CD4-positive, alpha-beta T cell treated with Interleukin-15 for 1 hour (primary cell): ENCODE data around the gene POLR2F.
"Not testable (repeated sequence)": the region's sequence is repeated elsewhere in the genome, so short reads cannot be mapped to it uniquely, and the experiment has no call there.

Source experiments
- DNase-seq: peaks from one replicate; pipeline ENCODE4 v3.0.0-alpha.2; 2020

The POLR2F gene

DNA sequence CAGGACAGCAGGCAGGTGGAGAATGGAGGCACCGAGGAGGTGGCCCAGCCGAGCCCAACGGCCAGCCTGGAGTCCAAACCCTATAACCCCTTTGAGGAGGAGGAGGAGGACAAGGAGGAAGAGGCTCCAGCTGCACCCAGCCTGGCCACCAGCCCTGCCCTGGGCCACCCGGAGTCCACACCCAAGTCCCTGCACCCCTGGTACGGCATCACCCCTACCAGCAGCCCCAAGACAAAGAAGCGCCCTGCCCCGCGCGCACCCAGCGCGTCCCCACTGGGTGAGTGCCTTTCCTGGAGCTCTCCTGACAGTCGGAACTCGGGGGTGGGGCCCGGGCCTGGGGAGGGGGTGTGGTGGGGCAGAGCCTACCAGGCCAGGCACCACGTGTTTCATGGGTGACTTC, 27.7 kb upstream of the POLR2F start:
- no peak for DNase-seq

DNA sequence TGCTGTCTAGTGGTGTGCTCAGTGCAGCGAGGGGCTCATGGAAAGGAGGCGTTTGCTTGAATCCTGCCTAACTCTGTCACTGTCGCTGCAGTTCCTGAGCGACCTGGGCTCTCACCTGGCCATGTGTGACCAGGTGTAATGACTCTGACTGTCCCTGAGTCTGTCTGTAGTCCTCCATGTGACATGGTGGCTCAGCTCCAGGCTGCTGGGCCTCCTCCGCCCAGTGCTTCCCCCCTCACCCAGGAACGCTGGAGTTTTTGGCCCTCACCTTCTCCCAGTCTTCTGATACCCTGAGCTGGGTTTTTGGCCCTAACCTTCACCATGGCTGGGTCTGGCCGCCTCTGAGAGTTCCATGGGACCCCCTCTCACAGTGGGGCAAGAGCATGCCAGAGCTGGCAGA, 27.1 kb upstream of the POLR2F start:
- no peak for DNase-seq

DNA sequence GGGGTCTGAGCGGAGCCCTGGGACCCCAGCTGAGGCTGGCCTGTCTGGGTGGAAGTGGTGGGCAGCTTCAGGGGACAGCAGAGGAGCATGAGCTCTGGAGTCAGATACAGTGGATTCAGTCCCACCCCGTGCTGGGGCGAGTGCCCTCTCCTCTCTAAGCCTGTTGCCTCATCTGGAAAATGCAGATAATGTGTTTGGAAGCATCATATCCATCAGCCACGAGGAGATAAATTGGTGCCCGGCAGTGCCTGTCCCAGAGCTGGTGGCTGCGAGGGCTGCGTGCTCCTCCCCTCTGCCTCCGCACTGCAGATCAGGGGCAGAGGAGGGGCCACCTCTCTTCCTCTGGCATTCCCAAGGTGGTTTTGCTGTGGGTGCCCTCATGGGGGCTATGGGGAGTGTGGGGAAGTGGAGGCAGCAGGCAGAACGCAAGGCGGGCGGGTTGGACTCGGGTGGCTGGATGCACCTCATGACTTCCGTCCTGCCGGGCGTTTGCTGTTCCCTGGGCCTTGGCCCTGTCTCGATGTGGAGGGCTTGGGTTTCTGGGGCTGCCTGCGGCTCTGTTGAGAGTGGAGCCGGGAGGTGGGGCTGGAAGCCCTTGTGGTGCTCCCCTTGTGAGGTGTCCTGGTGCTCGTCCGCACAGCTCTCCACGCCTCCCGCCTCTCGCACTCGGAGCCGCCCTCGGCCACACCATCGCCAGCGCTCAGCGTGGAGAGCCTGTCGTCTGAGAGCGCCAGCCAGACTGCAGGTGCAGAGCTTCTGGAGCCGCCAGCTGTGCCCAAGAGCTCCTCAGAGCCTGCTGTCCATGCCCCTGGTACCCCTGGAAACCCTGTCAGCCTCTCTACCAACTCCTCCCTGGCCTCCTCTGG, 26.5 kb upstream of the POLR2F start:
- DNase-seq = no peak

DNA sequence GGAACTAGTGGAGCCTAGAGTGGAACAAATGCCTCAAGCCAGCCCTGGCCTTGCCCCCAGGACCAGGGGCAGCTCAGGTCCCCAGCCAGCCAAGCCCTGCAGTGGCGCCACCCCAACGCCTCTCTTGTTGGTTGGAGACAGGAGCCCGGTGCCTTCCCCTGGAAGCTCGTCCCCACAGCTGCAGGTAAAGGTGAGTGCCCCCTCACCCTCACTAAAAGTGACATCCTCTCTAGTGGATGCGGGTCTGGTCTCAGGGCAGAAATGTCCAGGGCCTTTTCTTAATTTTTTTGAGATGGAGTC, 25.9 kb upstream of the POLR2F start:
- DNase-seq = no peak

DNA sequence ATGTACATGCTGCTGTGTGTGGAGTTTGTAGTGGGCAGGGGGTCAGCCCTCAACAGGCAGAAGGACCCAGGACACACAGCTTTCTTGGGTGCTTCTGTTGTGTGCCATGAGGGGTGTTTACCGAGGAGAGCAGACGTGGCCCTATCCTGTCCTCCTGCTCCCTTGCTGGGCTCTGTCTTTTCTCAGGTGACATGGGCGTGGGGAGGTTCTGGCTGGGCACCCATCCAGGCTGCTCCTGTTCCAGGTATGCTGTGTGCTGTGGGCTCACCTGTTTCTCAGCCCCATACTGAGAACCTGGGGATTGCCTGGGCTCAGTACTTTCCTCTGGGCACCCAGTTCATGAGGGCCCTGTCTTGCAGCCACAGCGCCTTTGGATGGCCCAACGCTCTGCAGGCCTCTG, 24.1 kb upstream of the POLR2F start:
- no peak for DNase-seq

DNA sequence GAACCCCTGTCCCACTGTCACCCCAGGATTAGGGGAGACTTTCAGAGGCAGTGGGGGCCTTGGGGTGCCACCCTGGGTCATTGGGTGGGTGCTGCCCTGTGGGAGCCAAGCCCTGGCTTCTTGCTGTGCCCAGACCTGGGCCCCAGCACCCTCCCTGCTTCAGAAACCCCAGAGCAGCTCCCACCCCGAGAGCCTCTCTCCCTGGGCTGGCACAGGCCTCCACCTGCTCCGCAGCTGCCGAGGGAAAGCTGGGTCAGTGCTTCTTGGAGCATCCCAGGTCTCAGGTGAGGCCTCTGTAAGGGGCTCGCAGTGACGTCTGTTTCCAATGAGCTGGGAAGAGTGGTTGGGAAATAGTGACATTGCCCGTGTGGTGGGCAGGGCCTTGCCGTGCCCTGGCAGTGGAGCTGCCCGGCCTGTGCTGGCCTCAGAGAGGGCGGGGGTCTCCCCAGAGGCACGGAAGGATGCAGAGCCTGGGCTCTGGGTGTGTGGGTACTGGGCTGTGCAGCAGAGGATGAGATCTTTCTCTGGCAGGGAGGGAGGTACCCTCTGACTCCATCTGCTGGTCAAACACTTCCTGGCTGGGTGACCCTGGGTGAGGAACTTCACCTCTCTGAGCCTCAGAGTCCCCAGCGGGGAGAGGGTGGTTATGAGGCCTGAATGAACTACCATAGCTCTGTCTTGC, 23.1 kb upstream of the POLR2F start:
- no peak for DNase-seq

DNA sequence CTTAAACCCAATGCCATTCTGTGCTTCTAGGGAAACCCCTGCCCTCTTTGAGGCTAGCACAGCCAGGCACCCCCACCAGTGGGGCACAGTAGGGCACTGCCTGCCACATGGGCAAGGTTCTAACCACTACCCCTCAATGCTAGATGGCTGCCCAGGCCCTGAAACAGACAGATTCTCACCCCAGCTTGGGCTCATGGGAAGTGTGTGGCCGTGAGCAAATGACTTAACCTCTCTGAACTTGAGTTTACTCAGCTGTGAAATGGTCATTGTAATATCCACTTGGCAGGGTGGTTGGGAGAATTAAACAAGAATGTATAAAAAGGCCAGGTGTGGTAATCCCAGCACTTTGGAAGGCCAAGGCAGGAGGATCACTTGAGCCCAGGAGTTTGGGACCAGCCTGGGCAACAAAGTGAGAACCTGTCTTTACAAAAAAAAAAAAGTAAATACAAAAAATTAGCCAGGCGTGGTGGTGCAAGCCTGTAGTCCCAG, 22.5 kb upstream of the POLR2F start:
- DNase-seq = no peak

DNA sequence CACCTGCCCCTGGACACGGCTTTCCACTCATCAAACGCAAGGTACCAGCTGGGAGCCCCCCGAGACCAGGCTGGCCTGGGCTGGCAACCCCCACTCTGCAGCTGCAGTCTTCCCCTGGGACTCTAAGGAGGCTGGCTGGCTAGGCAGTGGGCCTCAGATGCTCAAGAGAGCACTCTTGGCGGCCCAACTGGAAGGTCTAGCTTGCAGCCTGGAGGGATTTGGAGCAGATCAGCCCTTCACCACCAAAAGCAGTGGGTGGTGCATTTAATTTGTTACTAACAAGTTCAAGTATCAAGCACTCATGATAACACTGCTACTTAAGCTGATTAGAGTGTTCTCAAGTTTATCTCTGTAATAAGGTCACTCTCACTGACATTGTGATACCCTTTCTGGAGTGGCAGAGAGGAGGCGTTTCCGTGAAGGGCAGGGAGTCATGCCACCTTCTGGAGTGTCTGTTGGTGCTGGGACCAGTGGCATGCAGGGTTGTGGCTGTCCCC, 21.6 kb upstream of the POLR2F start:
- no peak for DNase-seq

DNA sequence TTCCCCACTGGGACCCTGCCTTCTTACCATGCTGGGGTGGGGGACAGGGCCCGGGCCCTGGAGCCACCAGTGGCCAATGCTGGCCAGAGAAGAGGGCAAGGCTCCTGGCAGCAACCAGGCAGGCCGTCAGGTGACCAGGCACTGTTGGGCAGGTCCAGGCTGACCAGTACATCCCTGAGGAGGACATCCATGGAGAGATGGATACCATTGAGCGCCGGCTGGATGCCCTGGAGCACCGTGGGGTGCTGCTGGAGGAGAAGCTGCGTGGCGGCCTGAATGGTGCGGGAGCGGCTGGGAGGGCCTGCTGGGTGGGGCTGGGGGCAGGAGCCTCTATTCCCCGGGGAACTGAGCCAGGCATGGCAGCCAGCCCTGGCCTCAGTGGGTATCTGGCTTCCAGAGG, 21.1 kb upstream of the POLR2F start:
- DNase-seq = no peak

DNA sequence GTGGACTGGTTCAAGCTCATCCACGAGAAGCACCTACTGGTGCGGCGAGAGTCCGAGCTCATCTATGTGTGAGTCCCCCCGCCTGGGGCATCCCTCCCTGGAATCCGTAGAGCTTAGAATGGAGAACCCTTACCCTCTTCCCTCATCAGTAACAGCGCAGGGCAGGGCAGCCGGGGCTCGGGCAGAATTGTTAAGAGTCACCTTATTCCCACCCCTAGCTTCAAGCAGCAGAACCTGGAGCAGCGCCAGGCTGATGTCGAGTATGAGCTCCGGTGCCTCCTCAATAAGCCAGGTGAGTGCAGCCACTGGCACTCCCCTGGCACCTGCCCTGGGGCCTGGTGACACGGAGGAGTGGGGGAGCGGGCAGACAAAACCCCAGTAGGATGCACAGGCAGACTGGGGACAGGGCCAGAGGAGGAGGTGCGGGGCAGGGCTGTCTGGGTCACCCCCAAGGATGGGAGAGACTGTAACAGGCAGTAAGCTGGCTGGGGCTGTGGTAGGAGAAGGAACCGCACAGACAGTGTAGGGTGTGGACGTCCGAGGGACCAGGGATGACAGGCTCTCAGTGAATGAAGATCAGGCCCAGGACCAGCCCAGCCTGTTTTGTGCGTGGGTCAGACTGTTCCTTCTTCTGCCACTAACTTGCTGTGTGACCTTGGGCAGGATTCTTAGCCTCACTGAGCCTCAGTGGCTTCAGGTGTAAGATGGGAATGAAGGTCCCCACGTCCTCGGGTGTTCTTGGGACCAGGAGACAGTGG, 20.5 kb upstream of the POLR2F start:
- DNase-seq = no peak

DNA sequence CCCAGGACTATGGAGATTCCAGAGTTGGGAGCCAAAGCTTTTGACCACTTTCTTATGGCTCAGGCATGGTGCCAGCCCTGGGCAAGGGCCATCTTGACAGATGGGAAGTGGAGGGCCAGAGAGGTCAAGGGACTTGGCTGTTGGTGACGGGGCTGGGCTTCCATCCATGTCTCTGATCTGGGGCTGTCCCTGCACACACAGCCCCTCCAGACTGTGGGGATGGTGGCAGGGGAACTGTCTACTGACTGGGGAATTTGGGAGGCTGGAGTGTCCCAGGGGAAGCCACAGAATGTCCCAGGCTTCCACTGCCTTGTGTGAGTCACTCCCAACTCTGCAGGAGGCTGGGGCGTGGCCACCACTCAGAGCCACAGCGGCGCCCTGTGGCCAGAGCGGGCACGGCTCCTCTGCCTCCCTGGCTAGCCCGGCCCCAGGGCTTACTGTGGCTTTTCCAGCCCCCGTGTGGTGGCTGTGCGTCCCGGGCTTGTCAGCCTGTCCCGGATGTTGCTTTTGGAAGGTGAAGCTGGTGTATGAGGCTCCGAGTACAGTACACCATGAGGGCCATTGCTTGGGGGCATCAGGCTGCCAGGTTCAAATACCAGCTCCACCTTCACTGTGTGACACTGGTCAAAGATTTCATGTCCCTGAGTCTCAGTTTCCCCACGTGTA, 19.7 kb upstream of the POLR2F start:
- DNase-seq = peak; percentile 79

DNA sequence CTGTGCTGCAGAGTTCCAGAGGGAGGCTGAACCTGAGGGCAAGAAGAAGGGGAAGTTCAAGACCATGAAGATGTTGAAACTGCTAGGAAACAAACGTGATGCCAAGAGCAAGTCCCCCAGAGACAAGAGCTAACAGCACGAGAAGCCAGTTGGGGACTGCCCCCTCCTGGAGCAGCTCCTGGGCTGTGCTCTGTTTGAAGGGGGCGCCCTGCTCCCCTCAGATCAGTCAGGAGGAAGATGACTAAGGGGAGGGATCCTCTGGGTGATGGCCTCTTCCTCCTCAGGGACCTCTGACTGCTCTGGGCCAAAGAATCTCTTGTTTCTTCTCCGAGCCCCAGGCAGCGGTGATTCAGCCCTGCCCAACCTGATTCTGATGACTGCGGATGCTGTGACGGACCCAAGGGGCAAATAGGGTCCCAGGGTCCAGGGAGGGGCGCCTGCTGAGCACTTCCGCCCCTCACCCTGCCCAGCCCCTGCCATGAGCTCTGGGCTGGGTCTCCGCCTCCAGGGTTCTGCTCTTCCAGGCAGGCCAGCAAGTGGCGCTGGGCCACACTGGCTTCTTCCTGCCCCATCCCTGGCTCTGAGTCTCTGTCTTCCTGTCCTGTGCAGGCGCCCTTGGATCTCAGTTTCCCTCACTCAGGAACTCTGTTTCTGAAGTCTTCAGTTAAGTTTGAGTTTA, 12.7 kb upstream of the POLR2F start:
- DNase-seq = no peak

DNA sequence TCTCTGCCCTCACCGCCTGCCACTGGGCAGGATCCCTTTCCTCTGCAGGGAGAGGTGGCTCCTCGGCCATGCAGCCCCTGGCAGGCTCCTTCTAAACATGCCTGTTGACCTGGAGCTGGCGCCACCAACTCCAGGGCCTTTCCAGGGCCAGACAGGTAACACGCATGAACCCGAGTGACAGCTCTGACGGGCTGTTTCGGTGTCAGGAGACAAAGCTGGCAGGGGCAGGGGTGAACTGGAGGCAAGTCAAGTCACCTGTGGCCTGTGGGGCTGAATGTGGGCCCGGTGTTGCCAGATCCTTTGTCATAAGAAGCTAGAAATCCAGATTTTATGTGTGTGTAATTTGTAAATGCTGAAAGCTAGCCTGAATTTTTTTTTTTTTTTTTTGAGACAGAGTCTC, 11.4 kb upstream of the POLR2F start:
- no peak for DNase-seq

DNA sequence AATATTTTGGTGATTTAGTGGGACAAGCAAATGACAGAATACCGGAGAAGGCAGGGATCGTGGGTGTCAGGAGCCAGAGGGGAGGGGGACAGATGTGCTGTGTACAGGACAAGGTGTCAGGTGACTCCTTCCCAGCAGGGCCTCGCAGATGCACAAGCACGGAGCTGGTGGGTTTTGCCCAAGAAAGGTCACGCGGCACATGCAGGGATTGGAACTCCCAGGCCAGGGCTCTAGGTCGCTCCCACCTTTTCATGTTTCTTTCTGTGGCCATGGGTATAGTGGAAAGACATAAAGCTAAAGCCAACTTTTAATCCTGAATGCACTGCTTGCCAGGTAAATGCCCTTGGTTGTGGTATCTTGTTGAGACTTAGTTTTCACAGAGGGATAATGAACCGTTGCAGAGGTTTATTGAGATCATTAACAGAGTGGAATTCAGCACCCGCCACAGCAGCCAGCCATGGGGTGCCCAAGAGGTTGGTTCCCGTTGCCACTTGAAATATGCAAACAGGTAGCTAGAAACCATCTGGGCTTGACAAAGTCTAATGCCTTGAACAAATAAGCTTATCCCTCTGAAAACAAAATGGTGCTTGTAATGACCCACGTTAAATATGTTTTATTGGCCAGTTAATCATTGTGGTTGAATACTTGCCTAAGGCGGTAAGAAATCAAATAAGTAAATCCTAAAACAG, 10.2 kb upstream of the POLR2F start:
- no peak for DNase-seq

DNA sequence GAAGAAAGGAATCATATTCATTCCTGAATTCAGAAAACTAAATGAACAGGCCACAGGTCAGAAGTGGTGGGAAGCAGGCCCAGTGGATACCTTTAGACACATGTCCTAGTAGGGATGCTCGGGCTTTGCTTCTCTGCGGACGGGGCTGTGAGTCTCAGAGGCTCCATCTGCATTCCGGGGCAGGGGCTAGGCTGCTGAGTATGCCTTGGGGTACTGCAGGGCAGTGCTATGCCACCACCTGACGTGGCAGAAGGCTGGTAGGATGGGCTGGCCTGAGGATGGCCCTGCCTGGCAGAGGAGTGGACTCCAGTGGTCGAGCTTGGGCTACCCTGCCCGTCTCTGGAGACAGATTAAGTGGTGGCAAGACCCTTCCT, 9.7 kb upstream of the POLR2F start:
- DNase-seq = no peak

DNA sequence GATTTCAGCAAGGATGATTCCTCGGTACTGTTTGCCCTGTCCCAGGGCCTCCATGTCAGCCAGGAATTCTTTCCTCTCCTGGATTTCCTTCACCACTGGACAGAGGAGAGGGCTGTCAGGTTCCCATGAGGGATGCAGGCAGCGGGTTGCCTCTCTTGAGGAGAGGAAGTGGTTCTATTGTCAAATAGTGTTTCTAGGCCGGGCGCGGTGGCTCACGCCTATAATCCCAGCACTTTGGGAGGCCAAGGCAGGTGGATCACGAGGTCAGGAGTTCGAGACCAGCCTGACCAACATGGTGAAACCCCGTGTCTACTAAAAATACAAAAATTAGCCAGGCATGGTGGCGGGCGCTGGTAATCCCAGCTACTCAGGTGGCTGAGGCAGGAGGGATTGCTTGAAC, 9.1 kb upstream of the POLR2F start:
- not testable (repeated sequence) for DNase-seq

DNA sequence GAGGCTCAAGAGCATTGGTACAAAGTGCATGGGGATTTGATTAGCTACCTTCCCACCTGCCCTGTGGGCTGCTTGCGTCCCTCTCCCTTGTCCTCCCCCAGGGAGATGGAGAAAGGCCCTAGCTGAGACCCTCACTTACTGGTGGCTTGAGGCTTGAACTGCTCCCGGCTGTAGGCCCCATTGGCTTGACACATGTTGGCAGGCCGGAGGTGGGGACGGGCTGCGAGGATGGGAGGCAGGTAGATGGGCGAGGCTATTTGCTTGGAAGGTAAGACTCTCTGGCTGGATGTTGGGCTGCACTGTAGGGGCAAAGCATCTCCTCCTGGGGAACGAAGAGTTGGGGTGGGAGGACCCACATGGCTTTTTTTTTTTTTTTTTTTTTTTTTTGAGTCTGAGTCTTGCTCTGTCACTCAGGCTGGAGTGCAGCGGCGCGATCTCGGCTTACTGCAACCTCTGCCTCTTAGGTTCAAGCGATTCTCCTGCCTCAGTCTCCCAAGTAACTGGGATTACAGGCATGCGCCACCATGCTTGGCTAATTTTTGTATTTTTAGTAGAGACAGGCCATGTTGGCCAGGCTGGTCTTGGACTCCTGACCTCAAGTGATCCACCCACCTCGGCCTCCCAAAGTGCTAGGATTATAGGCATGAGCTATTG, 6.2 kb upstream of the POLR2F start:
- not testable (repeated sequence) for DNase-seq

DNA sequence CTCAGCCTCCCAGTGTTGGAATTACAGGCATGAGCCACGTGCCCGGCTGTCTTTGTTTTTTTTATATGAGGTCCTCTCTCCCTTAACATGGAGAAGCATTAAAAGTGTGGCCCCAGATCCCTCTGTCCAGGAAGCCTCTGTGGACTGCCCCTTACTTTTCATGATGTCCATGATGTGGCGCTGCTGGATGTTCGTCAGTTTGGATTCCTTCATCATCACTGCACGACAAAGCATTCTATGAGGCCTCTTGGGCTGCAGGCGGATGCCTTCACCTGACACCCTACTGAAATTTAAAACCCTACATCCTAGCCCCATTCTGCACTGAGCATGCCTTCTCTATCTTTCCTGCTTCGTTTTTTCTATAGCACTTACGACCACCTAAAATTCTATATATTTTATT, 2.2 kb upstream of the POLR2F start:
- no peak for DNase-seq

DNA sequence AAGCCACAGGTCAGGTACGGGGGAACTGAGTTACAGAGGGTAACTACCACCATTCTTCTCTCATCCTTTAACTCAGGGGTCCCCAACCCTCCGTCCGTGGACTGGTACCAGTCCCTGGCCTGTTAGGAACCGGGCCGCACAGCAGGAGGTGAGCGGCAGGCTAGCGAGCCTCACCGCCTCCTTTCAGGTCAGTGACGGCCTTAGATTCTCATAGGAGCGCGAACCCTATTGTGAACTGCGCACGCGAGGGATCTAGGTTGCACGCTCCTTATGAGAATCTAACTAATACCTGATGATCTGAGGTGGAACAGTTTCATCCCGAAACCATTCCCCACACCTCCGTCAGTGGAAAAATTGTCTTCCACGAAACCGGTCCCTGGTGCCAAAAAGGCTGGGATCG, 870 bp upstream of the POLR2F start:
- not testable (repeated sequence) for DNase-seq

DNA sequence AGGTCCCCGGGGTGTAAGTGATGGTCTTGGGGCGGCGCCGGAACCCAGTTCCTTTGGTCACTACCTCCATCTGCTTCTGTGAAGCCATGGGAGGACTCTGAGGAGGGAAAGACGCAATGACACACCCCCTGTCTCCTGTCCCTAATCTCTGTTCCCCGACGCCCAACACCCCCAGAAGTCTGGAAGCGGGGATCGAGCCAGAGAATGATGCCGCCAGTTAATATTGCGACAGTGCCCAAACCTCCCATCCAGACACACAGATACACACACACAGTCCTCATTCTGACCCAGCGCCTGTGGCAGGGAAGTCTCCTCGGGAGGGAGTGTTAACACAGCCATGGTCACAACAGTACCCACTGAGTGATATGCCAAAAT, 450 bp upstream of the POLR2F start:
- no peak for DNase-seq

DNA sequence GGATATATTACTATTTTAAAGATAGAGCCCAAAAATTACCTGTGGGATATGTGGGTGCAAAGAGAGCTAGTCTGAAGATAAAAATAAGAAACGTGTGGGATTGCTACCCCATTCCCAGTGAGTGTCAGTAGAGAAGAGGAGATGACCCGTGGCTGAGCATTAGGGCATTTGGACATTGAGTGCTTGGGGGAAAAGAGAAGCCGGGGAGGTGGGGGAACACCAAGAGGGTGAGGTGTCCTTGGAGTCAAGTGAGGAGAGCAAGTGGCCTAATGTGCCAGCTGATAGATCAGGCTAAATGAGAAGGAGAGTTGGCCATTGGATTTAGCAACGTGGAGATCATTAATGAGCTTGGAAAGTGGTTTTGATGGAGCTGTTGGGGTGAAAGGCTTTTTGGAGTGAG, 1.2 kb downstream of the POLR2F start:
- DNase-seq = no peak
